GM18873 (cell line): ENCODE data around the gene UXT.
"Not testable (repeated sequence)": the region's sequence is repeated elsewhere in the genome, so short reads cannot be mapped to it uniquely, and the experiment has no call there.

Experiments used
- ATAC-seq: cut with Tn5 transposase; IDR thresholded peaks from one replicate; pipeline ENCODE4 v1.9.1; 2021; ENCODE audit warnings: mild to moderate bottlenecking, moderate library complexity, moderate number of reproducible peaks; ENCODE audit not compliant: unreplicated experiment, low FRiP score

UXT gene

GRCh38 chrX:47658684-47659420 lies at the start of gene UXT:
TSS of gene UXT (minus strand) at chrX:47659180. CDS start at chrX:47658927, 253 bp downstream.
- ATAC-seq, result peak; percentile 64

DNA sequence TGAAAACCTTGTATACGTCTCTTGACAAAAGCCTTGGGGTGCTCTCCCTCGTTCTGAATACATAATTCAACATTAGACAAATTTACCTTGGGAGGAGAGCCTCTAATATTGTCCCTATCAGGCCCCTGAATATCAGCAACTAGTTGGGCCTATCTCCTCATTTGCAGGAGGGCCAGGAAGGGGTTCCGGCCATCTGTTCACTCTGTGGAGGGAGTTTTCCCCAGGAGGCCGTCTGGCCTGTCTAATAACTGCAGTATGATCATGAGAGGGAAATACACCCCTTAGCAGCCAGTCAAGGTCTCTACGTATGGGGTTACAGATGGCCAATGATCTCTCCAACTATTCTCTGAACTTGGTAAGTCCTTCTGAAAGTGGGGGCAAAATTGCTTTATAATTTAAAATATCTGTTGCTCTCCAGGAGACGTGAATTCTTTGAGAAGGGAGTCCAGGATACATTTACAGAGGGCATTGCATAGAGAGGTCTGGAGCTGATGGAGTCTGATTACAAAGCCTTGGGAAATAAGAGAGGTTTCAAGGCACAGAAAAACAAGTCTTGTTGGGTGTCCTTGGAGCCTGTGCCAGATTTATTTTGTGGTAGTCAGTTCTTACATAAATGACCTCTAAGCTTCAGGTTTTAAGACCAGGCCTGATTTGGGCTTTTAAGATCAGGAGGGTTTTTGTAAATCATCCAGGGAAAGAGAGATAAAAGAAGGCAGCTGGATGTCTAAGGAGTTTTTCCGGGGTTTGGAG lies 48.2 kb upstream of the UXT start:
- no peak for ATAC-seq

- no peak for ATAC-seq
Measured at GRCh38 chrX:47706575-47706974, 47.6 kb upstream of the UXT start.

GRCh38 chrX:47704736-47705135 lies 45.8 kb upstream of the UXT start:
- ATAC-seq, result no peak

DNA sequence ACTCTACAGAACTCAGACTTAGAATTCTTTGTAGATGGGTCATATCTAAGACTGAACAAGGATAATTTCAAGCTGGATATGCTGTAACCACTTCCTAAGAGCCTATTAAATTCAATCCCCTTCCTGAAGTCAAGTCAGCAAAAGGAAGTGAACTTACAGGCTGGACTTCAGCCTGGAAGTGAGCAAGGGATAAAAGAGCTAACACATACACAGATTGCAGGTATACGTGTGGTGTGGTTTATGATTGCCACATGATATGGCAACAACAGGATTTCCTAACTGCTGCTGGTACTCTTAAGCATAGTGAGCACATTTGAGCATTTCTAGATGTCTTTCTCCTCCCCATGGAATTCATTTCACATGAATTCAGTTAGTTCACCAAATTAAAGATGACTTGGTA lies 38.2 kb upstream of the UXT start:
- no peak for ATAC-seq

GRCh38 chrX:47690175-47690574 lies 31.2 kb upstream of the UXT start:
- no peak for ATAC-seq

- no peak for ATAC-seq
Measured at GRCh38 chrX:47687263-47687662, 28.3 kb upstream of the UXT start.

DNA sequence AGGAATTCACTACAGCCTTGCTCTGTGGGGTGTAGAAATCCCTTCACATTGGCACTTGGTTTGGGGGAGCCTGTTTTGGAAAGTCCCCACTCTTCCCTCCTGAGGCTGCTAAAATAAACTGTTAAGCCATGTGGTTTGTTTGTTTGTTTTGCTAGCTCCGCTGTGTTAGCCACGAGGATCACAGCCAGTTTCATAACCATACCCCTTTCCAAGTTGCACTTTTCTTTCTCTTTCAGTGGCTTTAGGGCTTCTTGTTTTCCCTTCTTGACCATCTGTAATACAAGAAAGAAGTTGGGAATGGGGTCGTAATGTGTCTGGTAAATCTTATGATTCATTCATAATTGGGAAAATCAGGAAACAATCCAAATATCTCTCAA lies 24.8 kb upstream of the UXT start:
- ATAC-seq, result no peak

- ATAC-seq, result no peak
Measured at GRCh38 chrX:47683184-47683828, 24.3 kb upstream of the UXT start.

DNA sequence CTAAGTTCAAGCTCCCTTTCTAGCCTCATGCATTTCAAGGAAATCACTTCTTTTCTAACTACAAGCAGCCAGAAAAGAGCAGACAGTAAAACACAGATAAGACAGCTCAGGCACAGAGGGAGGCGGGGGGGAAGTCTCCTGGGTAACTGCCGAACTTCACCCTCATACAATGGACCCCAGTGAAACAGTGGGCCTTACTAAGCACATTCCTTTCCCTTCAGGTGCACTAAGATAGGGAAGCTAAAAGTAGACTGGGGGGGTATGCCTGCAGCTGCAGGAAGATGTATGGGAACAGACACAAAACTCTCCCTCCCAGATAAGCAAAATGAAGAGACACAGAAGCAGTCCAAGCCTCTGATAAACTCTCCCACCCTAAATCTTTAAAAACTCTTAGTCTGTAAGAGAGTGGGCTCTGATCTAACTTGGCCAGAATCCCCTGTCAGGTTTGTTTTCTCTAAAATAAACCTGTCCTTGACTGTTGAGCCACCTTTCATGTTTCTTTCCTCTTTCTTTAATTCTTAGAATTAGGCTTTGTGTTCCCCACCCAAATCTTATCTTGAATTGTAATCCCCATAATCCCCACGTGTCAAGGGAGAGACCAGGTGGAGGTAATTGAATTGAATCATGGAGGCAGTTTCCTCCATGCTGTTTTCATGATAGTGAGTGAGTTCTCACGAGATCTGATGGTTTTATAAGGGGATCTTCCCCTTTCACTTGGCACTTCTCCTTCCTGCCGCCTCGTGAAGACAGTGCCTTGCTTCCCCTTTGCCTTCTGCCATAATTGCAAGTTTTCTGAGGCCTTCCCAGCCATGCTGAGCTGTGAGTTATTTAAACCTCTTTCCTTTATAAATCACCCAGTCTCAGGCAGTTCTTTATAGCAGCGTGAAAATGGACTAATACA lies 17.2 kb upstream of the UXT start:
- ATAC-seq, result not testable (repeated sequence)

GRCh38 chrX:47674776-47675175 lies 15.8 kb upstream of the UXT start:
- ATAC-seq, result no peak

GRCh38 chrX:47665797-47666196 lies 6.8 kb upstream of the UXT start:
- ATAC-seq, result not testable (repeated sequence)

- ATAC-seq, result no peak
Measured at GRCh38 chrX:47664737-47665136, 5.8 kb upstream of the UXT start.

DNA sequence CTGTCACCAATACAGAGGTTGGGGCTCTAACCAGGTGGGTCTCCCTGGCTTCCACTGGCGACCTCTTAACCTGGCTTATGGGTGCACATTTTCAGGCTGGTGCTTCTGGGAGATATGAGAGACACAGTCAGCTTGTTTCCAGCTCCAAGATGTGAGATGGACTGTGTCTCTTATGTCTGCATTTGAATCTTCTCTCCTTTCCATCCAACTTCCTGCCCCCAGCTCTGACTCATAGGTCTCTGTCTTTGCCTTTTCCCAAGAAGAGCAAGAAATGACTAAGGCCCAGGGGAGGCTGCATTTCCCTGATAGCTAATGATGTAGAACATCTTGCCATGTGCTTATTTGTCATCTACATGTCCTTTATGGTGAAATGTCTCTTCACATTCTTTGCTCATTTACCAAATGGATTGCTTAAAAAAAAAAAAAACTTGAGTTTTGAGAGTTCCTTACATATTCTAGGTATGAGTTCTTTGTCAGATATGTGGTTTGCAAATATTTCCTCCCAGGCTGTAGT lies 3.2 kb upstream of the UXT start:
- ATAC-seq, result no peak

- ATAC-seq, result no peak
Measured at GRCh38 chrX:47661539-47661938, 2.6 kb upstream of the UXT start.

- no peak for ATAC-seq
Measured at GRCh38 chrX:47659421-47659726, 394 bp upstream of the UXT start.

GRCh38 chrX:47658301-47658683 lies 688 bp downstream of the UXT start:
- no peak for ATAC-seq

GRCh38 chrX:47651043-47651905 lies 7.7 kb downstream of the UXT start:
- no peak for ATAC-seq

GRCh38 chrX:47650164-47651042 lies 8.6 kb downstream of the UXT start, which contains the start of gene ELK1:
TSS of gene ELK1 (minus strand) at chrX:47650563. CDS start at chrX:47641441, 9,122 bp downstream.
- peak; percentile 80 for ATAC-seq
